Measurements from ENCODE around the gene MCL1. TPM values are rescaled to one million over a fixed set of nuclear protein-coding genes. Genes with fewer than 3 reads are reported as not detected.

Gene MCL1
- total and polyA plus RNA-seq, 2 experiments from 2014 or later: 55.3 to 244 TPM

- Histone ChIP-seq H3K79me2 (replicated peaks; ENCODE audit: insufficient read depth) (no peaks in the 10 kb centered on the region), H3K36me3 (ENCODE audit: insufficient read depth) (no peaks in the 10 kb centered on the region), H3K9me2 (ENCODE audit: insufficient read depth) (no peaks in the 10 kb centered on the region), H3K27me3 (ENCODE audit: insufficient read depth) (no peaks in the 10 kb centered on the region), H3K27ac (ENCODE audit: low read depth) (0 out of 2 replicates have a peak overlapping the region, but pooled peaks have one; percentile 72), H3K4me2 (no peak overlapping the region), H3F3A (replicated peaks; ENCODE audit: low read depth) (no peaks in the 10 kb centered on the region; the same call in 1 of the 2 replicates), H3K4me3 (no peak overlapping the region), H4K20me1 (replicated peaks; ENCODE audit: insufficient read depth) (no peaks in the 10 kb centered on the region), H2AFZ (no peak overlapping the region), H3K4me1 (ENCODE audit: insufficient read depth) (peaks cover 20% of the 10 kb centered on the region; the same call in 1 of the 2 replicates)
- peaks cover 33% of the 10 kb centered on the region for H3K4me1 Mint-ChIP-seq
- TF ChIP-seq CTCF (conservative IDR thresholded peaks at IDR 0.05; ENCODE audit: low read depth in 2 of 2): no peak
- no peak for TF ChIP-seq REST (IDR thresholded peaks at IDR 0.05; ENCODE audit: unreplicated experiment)
- TF ChIP-seq ZNF331 (CRISPR knock-in tag; IDR thresholded peaks at IDR 0.05; ENCODE audit: low read depth): no peak
- no peak for TF ChIP-seq ETS1 (IDR thresholded peaks at IDR 0.05)
- no peak for TF ChIP-seq STAT1 (IDR thresholded peaks at IDR 0.05; ENCODE audit: unreplicated experiment)
- no peak for TF ChIP-seq NANOG (IDR thresholded peaks at IDR 0.05; ENCODE audit: borderline replicate concordance)
- TF ChIP-seq JUNB (IDR thresholded peaks at IDR 0.05; ENCODE audit: unreplicated experiment): no peak
- no peak for TF ChIP-seq ZNF462 (CRISPR knock-in tag; IDR thresholded peaks at IDR 0.05)
- no peak for TF ChIP-seq EZH2 (IDR thresholded peaks at IDR 0.05; ENCODE audit: low read depth, unreplicated experiment)
- no peaks in the 10 kb centered on the region for H3K9me3 Mint-ChIP-seq
- DNase-seq (ENCODE audit: low spot score) (no peak), ATAC-seq (no peak)
- no peaks in the 10 kb centered on the region for H3K36me3 Mint-ChIP-seq (ENCODE audit: low read depth)
- H3K27me3 Mint-ChIP-seq (ENCODE audit: insufficient read depth, low read depth, poor library complexity): peaks cover 10% of the 10 kb centered on the region
- no peak overlapping the region for H3K27ac Mint-ChIP-seq
- no peak overlapping the region for H3K4me3 Mint-ChIP-seq
These were observed 24.0 kb downstream of the MCL1 start for GRCh38 chr1:150555198-150555970.

All from GM23338 (cell line).